Sigmoid colon (tissue), 4 donors: Measurements from ENCODE around the gene FSTL4.

ENCODE experiments used
- CTCF ChIP-seq, 4 experiments: fragments of 450-650 bp in 3 of 4; fragments of 200-600 bp in 1 of 4; IDR thresholded peaks; one replicate each; pipeline ENCODE4 v1.5.1; 2016 to 2019; ENCODE audit warnings: antibody characterized with exemption in 4 of 4, mild to moderate bottlenecking in 3 of 4, moderate library complexity in 2 of 4
- POLR2AphosphoS5 ChIP-seq, 4 donors: sonication (generic); formaldehyde crosslinking; IDR thresholded peaks; one replicate each; pipeline ENCODE4 v1.6.1; 2017; ENCODE audit warnings: antibody characterized with exemption in 4 of 4

GRCh38 chr5:133324926-133325325, 287.4 kb downstream of the FSTL4 start:
- TF ChIP-seq CTCF (IDR thresholded peaks at IDR 0.05) (no peak), POLR2AphosphoS5 (IDR thresholded peaks at IDR 0.05) (no peak)
